HepG2 (cell line): Measurements from ENCODE around the gene REM2. TPM values are rescaled to one million over a fixed set of nuclear protein-coding genes. Genes with fewer than 3 reads are reported as not detected.

Experiments
- ATF3 ChIP-seq: sonication (generic); formaldehyde crosslinking; IDR thresholded peaks from 2 replicates; pipeline ENCODE4 v1.4.0; 2020; ENCODE audit warnings: missing genetic modification reagents
- HMGA1 ChIP-seq: sonication (generic); formaldehyde crosslinking; conservative IDR thresholded peaks from 2 replicates; pipeline ENCODE4 v1.4.0; 2020; ENCODE audit warnings: missing genetic modification reagents
- NR2F2 ChIP-seq: IDR thresholded peaks from 2 replicates; pipeline ENCODE4 v1.6.1; 2012; ENCODE audit warnings: low read depth, inconsistent platforms, borderline replicate concordance
- PITX1 ChIP-seq: sonication (generic); formaldehyde crosslinking; IDR thresholded peaks from 2 replicates; pipeline ENCODE4 v1.5.1; 2020; ENCODE audit warnings: mild to moderate bottlenecking, missing genetic modification reagents
- RELA ChIP-seq: sonication (generic); formaldehyde crosslinking; IDR thresholded peaks from 2 replicates; pipeline ENCODE4 v1.4.0; 2020; ENCODE audit warnings: missing genetic modification reagents
- SYNCRIP ChIP-seq: fragments of 200-400 bp; formaldehyde crosslinking; IDR thresholded peaks from 2 replicates; pipeline ENCODE4 v1.6.1; 2018; ENCODE audit warnings: mild to moderate bottlenecking, low read depth, low read length; ENCODE audit not compliant: insufficient read depth
- ZBTB49 ChIP-seq: sonication (generic); formaldehyde crosslinking; IDR thresholded peaks from 2 replicates; pipeline ENCODE4 v1.4.0; 2020; ENCODE audit warnings: missing genetic modification reagents, borderline replicate concordance
- ZFP36 ChIP-seq: fragments of 150-350 bp; IDR thresholded peaks from 2 replicates; pipeline ENCODE4 v1.6.1; 2018; ENCODE audit warnings: borderline replicate concordance, low read length, low read depth; ENCODE audit not compliant: partially characterized antibody
- ZNF232 ChIP-seq: sonication (generic); formaldehyde crosslinking; IDR thresholded peaks from 2 replicates; pipeline ENCODE4 v1.4.0; 2020; ENCODE audit warnings: missing genetic modification reagents, borderline replicate concordance
- ZNF552 ChIP-seq: sonication (generic); formaldehyde crosslinking; IDR thresholded peaks from 2 replicates; pipeline ENCODE4 v1.9.0; 2022; ENCODE audit warnings: missing genetic modification reagents, mild to moderate bottlenecking, borderline replicate concordance
- ZNF563 ChIP-seq: sonication (generic); formaldehyde crosslinking; IDR thresholded peaks from 2 replicates; pipeline ENCODE4 v1.8.0; 2022; ENCODE audit warnings: mild to moderate bottlenecking, moderate library complexity, missing genetic modification reagents
- ZUFSP ChIP-seq: sonication (generic); formaldehyde crosslinking; IDR thresholded peaks from 2 replicates; pipeline ENCODE4 v1.9.0; 2021; ENCODE audit warnings: missing genetic modification reagents, mild to moderate bottlenecking, borderline replicate concordance
- polyA plus RNA-seq, 8 experiments: library from polyadenylated mRNA; depleted of rRNA in 3 of 8; stranded (reverse) in 7 of 8; unstranded in 1 of 8; fragments of >200 nt; fragmentation: Illumina TruSeq in 4 of 8; extraction: Trizol in 4 of 8; gene quantifications; 2 replicates each; pipeline versions ENCODE4 v1.2.1 to v1.2.3, GENCODE V29; 2011 to 2016; ENCODE audit warnings: low read depth in 4 of 8, missing spikeins in 1 of 8, mixed read lengths in 1 of 8; ENCODE audit not compliant: insufficient read depth in 1 of 8
- total RNA-seq, 5 experiments: library from RNA; depleted of rRNA; stranded (reverse); fragments of >200 nt; fragmentation: Illumina TruSeq; extraction: Trizol; gene quantifications; 2 replicates each; pipeline ENCODE4 v1.2.3, GENCODE V29; 2016; ENCODE audit warnings: low read depth in 1 of 5
- TF ChIP-seq, protein P1 (sequence below): sonication (generic); formaldehyde crosslinking; IDR thresholded peaks from 2 replicates; pipeline ENCODE4 v1.5.0; 2020; ENCODE audit warnings: missing genetic modification reagents
- TF ChIP-seq, protein P2 (sequence below): fragments of 450-650 bp; IDR thresholded peaks from 2 replicates; pipeline ENCODE4 v1.6.1; 2017; ENCODE audit warnings: mild to moderate bottlenecking
- TF ChIP-seq, protein P3 (sequence below): sonication (generic); formaldehyde crosslinking; conservative IDR thresholded peaks from 2 replicates; pipeline ENCODE4 v1.4.0; 2020; ENCODE audit warnings: missing genetic modification reagents

The REM2 gene
- total and polyA plus RNA-seq, 2 of the 13 experiments (the other 11 are each of a cell fraction or from before 2014, with no cell fraction given), result 0.20 TPM; not detected in 1

DNA sequence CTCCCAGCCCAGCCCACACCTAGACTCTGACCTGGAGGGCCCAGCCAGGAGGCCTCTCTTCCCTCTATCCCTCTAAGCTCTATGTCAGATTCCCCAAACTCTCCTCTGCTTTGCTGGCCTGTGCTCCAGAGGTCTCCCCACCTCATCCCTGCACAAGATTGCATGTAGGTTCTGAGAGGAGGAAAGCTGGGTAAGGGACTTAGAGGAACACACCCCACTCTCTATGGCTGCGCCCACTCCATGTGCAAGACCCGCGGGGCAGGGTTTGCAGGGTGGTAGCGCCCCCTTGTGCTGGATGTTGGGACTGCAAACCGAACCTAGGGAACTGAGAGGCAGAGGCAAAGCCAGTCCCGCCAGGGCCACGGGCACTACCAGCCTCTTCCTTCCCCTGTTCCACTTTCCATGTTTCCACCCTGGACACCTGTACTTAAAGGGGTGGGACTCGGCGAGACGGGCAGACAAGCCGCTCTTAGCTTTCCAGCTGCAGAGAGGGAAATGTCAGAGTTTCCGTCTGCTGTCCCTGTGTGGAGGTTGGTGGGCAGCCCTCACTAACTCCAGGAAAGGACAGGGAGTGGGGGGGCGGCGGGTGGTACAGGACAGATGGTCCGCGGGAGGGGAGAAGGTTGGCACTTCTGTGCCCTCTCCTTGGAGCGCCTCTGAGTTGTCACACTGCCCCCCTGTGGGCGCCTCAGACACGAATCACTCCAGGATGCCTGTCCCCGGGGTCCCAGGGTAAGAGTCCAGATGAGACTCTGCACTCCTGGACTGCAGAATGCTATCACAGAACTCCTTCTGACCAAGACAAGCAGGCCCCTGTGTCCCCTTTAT lies 29.9 kb upstream of the REM2 start (continued):
- TF ChIP-seq, protein P1, sequence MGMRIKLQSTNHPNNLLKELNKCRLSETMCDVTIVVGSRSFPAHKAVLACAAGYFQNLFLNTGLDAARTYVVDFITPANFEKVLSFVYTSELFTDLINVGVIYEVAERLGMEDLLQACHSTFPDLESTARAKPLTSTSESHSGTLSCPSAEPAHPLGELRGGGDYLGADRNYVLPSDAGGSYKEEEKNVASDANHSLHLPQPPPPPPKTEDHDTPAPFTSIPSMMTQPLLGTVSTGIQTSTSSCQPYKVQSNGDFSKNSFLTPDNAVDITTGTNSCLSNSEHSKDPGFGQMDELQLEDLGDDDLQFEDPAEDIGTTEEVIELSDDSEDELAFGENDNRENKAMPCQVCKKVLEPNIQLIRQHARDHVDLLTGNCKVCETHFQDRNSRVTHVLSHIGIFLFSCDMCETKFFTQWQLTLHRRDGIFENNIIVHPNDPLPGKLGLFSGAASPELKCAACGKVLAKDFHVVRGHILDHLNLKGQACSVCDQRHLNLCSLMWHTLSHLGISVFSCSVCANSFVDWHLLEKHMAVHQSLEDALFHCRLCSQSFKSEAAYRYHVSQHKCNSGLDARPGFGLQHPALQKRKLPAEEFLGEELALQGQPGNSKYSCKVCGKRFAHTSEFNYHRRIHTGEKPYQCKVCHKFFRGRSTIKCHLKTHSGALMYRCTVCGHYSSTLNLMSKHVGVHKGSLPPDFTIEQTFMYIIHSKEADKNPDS, result peak; percentile 95
- TF ChIP-seq HMGA1 (CRISPR knock-in tag), result 0 out of 2 replicates have a peak, but pooled peaks have one; percentile 70
- no peak for TF ChIP-seq SYNCRIP
- peak; percentile 88; the same call in 1 of the 2 replicates for TF ChIP-seq PITX1 (CRISPR knock-in tag)
- TF ChIP-seq ZUFSP, result no peak
- TF ChIP-seq, protein P2, sequence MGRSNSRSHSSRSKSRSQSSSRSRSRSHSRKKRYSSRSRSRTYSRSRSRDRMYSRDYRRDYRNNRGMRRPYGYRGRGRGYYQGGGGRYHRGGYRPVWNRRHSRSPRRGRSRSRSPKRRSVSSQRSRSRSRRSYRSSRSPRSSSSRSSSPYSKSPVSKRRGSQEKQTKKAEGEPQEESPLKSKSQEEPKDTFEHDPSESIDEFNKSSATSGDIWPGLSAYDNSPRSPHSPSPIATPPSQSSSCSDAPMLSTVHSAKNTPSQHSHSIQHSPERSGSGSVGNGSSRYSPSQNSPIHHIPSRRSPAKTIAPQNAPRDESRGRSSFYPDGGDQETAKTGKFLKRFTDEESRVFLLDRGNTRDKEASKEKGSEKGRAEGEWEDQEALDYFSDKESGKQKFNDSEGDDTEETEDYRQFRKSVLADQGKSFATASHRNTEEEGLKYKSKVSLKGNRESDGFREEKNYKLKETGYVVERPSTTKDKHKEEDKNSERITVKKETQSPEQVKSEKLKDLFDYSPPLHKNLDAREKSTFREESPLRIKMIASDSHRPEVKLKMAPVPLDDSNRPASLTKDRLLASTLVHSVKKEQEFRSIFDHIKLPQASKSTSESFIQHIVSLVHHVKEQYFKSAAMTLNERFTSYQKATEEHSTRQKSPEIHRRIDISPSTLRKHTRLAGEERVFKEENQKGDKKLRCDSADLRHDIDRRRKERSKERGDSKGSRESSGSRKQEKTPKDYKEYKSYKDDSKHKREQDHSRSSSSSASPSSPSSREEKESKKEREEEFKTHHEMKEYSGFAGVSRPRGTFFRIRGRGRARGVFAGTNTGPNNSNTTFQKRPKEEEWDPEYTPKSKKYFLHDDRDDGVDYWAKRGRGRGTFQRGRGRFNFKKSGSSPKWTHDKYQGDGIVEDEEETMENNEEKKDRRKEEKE, result no peak
- TF ChIP-seq NR2F2, result peak; percentile 50; the same call in 1 of the 2 replicates
- peak; percentile 84 for TF ChIP-seq RELA
- peak; percentile 83 for TF ChIP-seq ZNF563 (CRISPR knock-in tag)
- peak; percentile 7 for TF ChIP-seq ZFP36
- 0 out of 2 replicates have a peak, but pooled peaks have one; percentile 39 for TF ChIP-seq ZNF232 (CRISPR knock-in tag)
- peak; percentile 81; the same call in 1 of the 2 replicates for TF ChIP-seq ZBTB49 (CRISPR knock-in tag)
- peak; percentile 8 for TF ChIP-seq ATF3 (CRISPR knock-in tag)
- TF ChIP-seq, protein P3, sequence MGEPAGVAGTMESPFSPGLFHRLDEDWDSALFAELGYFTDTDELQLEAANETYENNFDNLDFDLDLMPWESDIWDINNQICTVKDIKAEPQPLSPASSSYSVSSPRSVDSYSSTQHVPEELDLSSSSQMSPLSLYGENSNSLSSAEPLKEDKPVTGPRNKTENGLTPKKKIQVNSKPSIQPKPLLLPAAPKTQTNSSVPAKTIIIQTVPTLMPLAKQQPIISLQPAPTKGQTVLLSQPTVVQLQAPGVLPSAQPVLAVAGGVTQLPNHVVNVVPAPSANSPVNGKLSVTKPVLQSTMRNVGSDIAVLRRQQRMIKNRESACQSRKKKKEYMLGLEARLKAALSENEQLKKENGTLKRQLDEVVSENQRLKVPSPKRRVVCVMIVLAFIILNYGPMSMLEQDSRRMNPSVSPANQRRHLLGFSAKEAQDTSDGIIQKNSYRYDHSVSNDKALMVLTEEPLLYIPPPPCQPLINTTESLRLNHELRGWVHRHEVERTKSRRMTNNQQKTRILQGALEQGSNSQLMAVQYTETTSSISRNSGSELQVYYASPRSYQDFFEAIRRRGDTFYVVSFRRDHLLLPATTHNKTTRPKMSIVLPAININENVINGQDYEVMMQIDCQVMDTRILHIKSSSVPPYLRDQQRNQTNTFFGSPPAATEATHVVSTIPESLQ (CRISPR knock-in tag), result no peak
- peak; percentile 92; the same call in 1 of the 2 replicates for TF ChIP-seq ZNF552 (CRISPR knock-in tag)
